ENCODE results near the gene ADAM10.

The ADAM10 gene

GRCh38 chr15:58726867-58727266, 22.6 kb downstream of the ADAM10 start:
- DNase-seq (ENCODE audit: extremely low read depth in 1 of 2, low read depth in 1 of 2) = no peak

- DNase-seq (ENCODE audit: extremely low read depth in 1 of 2, low read depth in 1 of 2) = no peak
Measured at GRCh38 chr15:58724466-58724865, 25.0 kb downstream of the ADAM10 start.

GRCh38 chr15:58717357-58717756, 32.1 kb downstream of the ADAM10 start:
- no peak for DNase-seq (ENCODE audit: extremely low read depth in 1 of 2, low read depth in 1 of 2)

GRCh38 chr15:58716027-58716426, 33.5 kb downstream of the ADAM10 start:
- no peak for DNase-seq (ENCODE audit: extremely low read depth in 1 of 2, low read depth in 1 of 2)

GRCh38 chr15:58715266-58715917, 34.1 kb downstream of the ADAM10 start:
- DNase-seq (ENCODE audit: extremely low read depth in 1 of 2, low read depth in 1 of 2) = no peak

GRCh38 chr15:58710701-58711100, 38.8 kb downstream of the ADAM10 start:
- no peak for DNase-seq (ENCODE audit: extremely low read depth in 1 of 2, low read depth in 1 of 2)

- DNase-seq (ENCODE audit: extremely low read depth in 1 of 2, low read depth in 1 of 2) = no peak
Measured at GRCh38 chr15:58707397-58707796, 42.1 kb downstream of the ADAM10 start.

GRCh38 chr15:58705105-58705504, 44.4 kb downstream of the ADAM10 start:
- no peak for DNase-seq (ENCODE audit: extremely low read depth in 1 of 2, low read depth in 1 of 2)

GRCh38 chr15:58704155-58704865, 45.2 kb downstream of the ADAM10 start:
- no peak for DNase-seq (ENCODE audit: extremely low read depth in 1 of 2, low read depth in 1 of 2)

GRCh38 chr15:58703610-58704009, 45.9 kb downstream of the ADAM10 start:
- DNase-seq (ENCODE audit: extremely low read depth in 1 of 2, low read depth in 1 of 2) = no peak

GRCh38 chr15:58702233-58702632, 47.3 kb downstream of the ADAM10 start:
- no peak for DNase-seq (ENCODE audit: extremely low read depth in 1 of 2, low read depth in 1 of 2)

- no peak for DNase-seq (ENCODE audit: extremely low read depth in 1 of 2, low read depth in 1 of 2)
Measured at GRCh38 chr15:58701376-58701775, 48.1 kb downstream of the ADAM10 start.

GRCh38 chr15:58699769-58700168, 49.7 kb downstream of the ADAM10 start:
- DNase-seq (ENCODE audit: extremely low read depth in 1 of 2, low read depth in 1 of 2) = no peak

- DNase-seq (ENCODE audit: extremely low read depth in 1 of 2, low read depth in 1 of 2) = no peak
Measured at GRCh38 chr15:58698887-58699641, 50.4 kb downstream of the ADAM10 start.

- no peak for DNase-seq (ENCODE audit: extremely low read depth in 1 of 2, low read depth in 1 of 2)
Measured at GRCh38 chr15:58697220-58697619, 52.3 kb downstream of the ADAM10 start.

GRCh38 chr15:58696738-58697137, 52.8 kb downstream of the ADAM10 start:
- DNase-seq (ENCODE audit: extremely low read depth in 1 of 2, low read depth in 1 of 2) = no peak

- no peak for DNase-seq (ENCODE audit: extremely low read depth in 1 of 2, low read depth in 1 of 2)
Measured at GRCh38 chr15:58694641-58695398, 54.7 kb downstream of the ADAM10 start.

GRCh38 chr15:58690703-58691102, 58.8 kb downstream of the ADAM10 start:
- no peak for DNase-seq (ENCODE audit: extremely low read depth in 1 of 2, low read depth in 1 of 2)

GRCh38 chr15:58689646-58690045, 59.9 kb downstream of the ADAM10 start:
- DNase-seq (ENCODE audit: extremely low read depth in 1 of 2, low read depth in 1 of 2) = no peak

GRCh38 chr15:58686286-58686685, 63.2 kb downstream of the ADAM10 start:
- DNase-seq (ENCODE audit: extremely low read depth in 1 of 2, low read depth in 1 of 2) = no peak

- DNase-seq (ENCODE audit: extremely low read depth in 1 of 2, low read depth in 1 of 2) = no peak
Measured at GRCh38 chr15:58684751-58685150, 64.8 kb downstream of the ADAM10 start.
